ENCODE measurements around the gene RASA1. TPM values are rescaled to one million over a fixed set of nuclear protein-coding genes. Genes with fewer than 3 reads are reported as not detected.

Gene RASA1
- total RNA-seq, 1 donor, result 12.0 TPM

- H3K4me3 ChIP-seq (ENCODE audit: low read length), result no peak overlapping the region
- H3K9me3 ChIP-seq (ENCODE audit: low read depth, low read length), result no peaks in the 10 kb centered on the region
- no peaks in the 10 kb centered on the region for H3K27me3 ChIP-seq (ENCODE audit: insufficient read depth, low read length)
- peaks cover 9% of the 10 kb centered on the region for H3K4me1 ChIP-seq (ENCODE audit: insufficient read depth, low read length)
Measured at GRCh38 chr5:87311405-87312279, 44.0 kb downstream of the RASA1 start.

GRCh38 chr5:87313216-87313615 is 45.5 kb downstream of the RASA1 start:
- Histone ChIP-seq H3K27me3 (ENCODE audit: insufficient read depth, low read length) (no peaks in the 10 kb centered on the region), H3K4me3 (ENCODE audit: low read length) (no peak overlapping the region), H3K9me3 (ENCODE audit: low read depth, low read length) (no peaks in the 10 kb centered on the region), H3K4me1 (ENCODE audit: insufficient read depth, low read length) (peaks cover 3% of the 10 kb centered on the region)

GRCh38 chr5:87319469-87319868 is 51.8 kb downstream of the RASA1 start:
- Histone ChIP-seq H3K9me3 (ENCODE audit: low read depth, low read length) (no peaks in the 10 kb centered on the region), H3K27me3 (ENCODE audit: insufficient read depth, low read length) (no peaks in the 10 kb centered on the region)

GRCh38 chr5:87321605-87322004 is 53.9 kb downstream of the RASA1 start:
- Histone ChIP-seq H3K9me3 (ENCODE audit: low read depth, low read length) (no peaks in the 10 kb centered on the region), H3K4me1 (ENCODE audit: insufficient read depth, low read length) (peaks cover 7% of the 10 kb centered on the region)

More at GRCh38 chr5:87319469-87319868, 51.8 kb downstream of the RASA1 start:
- no peak overlapping the region for H3K4me3 ChIP-seq (ENCODE audit: low read length)
- peaks cover 7% of the 10 kb centered on the region for H3K4me1 ChIP-seq (ENCODE audit: insufficient read depth, low read length)

GRCh38 chr5:87322381-87322780 is 54.7 kb downstream of the RASA1 start:
- H3K4me3 ChIP-seq (ENCODE audit: low read length), result no peak overlapping the region
- H3K4me1 ChIP-seq (ENCODE audit: insufficient read depth, low read length), result peaks cover 7% of the 10 kb centered on the region
- no peaks in the 10 kb centered on the region for H3K9me3 ChIP-seq (ENCODE audit: low read depth, low read length)
- H3K27me3 ChIP-seq (ENCODE audit: insufficient read depth, low read length), result no peaks in the 10 kb centered on the region

More at GRCh38 chr5:87321605-87322004, 53.9 kb downstream of the RASA1 start:
- no peaks in the 10 kb centered on the region for H3K27me3 ChIP-seq (ENCODE audit: insufficient read depth, low read length)
- no peak overlapping the region for H3K4me3 ChIP-seq (ENCODE audit: low read length)

- no peak overlapping the region for H3K4me3 ChIP-seq (ENCODE audit: low read length)
- no peaks in the 10 kb centered on the region for H3K9me3 ChIP-seq (ENCODE audit: low read depth, low read length)
- no peaks in the 10 kb centered on the region for H3K27me3 ChIP-seq (ENCODE audit: insufficient read depth, low read length)
- H3K4me1 ChIP-seq (ENCODE audit: insufficient read depth, low read length), result no peaks in the 10 kb centered on the region
Measured at GRCh38 chr5:87327998-87328397, 60.3 kb downstream of the RASA1 start.

- no peak overlapping the region for H3K4me3 ChIP-seq (ENCODE audit: low read length)
- no peaks in the 10 kb centered on the region for H3K4me1 ChIP-seq (ENCODE audit: insufficient read depth, low read length)
- H3K27me3 ChIP-seq (ENCODE audit: insufficient read depth, low read length), result no peaks in the 10 kb centered on the region
- no peaks in the 10 kb centered on the region for H3K9me3 ChIP-seq (ENCODE audit: low read depth, low read length)
Measured at GRCh38 chr5:87329114-87329513, 61.4 kb downstream of the RASA1 start.

GRCh38 chr5:87339986-87340385 is 72.3 kb downstream of the RASA1 start:
- Histone ChIP-seq H3K27me3 (ENCODE audit: insufficient read depth, low read length) (no peaks in the 10 kb centered on the region), H3K9me3 (ENCODE audit: low read depth, low read length) (no peaks in the 10 kb centered on the region), H3K4me3 (ENCODE audit: low read length) (no peak overlapping the region), H3K4me1 (ENCODE audit: insufficient read depth, low read length) (peaks cover under 1% of the 10 kb centered on the region)

GRCh38 chr5:87340716-87341115 is 73.0 kb downstream of the RASA1 start:
- Histone ChIP-seq H3K27me3 (ENCODE audit: insufficient read depth, low read length) (no peaks in the 10 kb centered on the region), H3K4me1 (ENCODE audit: insufficient read depth, low read length) (no peaks in the 10 kb centered on the region), H3K4me3 (ENCODE audit: low read length) (no peak overlapping the region), H3K9me3 (ENCODE audit: low read depth, low read length) (no peaks in the 10 kb centered on the region)

GRCh38 chr5:87347272-87347671 is 79.6 kb downstream of the RASA1 start:
- Histone ChIP-seq H3K27me3 (ENCODE audit: insufficient read depth, low read length) (no peaks in the 10 kb centered on the region), H3K4me1 (ENCODE audit: insufficient read depth, low read length) (no peaks in the 10 kb centered on the region), H3K4me3 (ENCODE audit: low read length) (no peak overlapping the region), H3K9me3 (ENCODE audit: low read depth, low read length) (no peaks in the 10 kb centered on the region)

GRCh38 chr5:87347841-87348240 is 80.2 kb downstream of the RASA1 start:
- H3K27me3 ChIP-seq (ENCODE audit: insufficient read depth, low read length), result no peaks in the 10 kb centered on the region
- no peaks in the 10 kb centered on the region for H3K9me3 ChIP-seq (ENCODE audit: low read depth, low read length)
- H3K4me1 ChIP-seq (ENCODE audit: insufficient read depth, low read length), result no peaks in the 10 kb centered on the region
- no peak overlapping the region for H3K4me3 ChIP-seq (ENCODE audit: low read length)

GRCh38 chr5:87354496-87354895 is 86.8 kb downstream of the RASA1 start:
- H3K4me3 ChIP-seq (ENCODE audit: low read length), result no peak overlapping the region
- H3K9me3 ChIP-seq (ENCODE audit: low read depth, low read length), result no peaks in the 10 kb centered on the region
- H3K4me1 ChIP-seq (ENCODE audit: insufficient read depth, low read length), result no peaks in the 10 kb centered on the region
- H3K27me3 ChIP-seq (ENCODE audit: insufficient read depth, low read length), result no peaks in the 10 kb centered on the region

GRCh38 chr5:87359106-87359505 is 91.4 kb downstream of the RASA1 start:
- no peak overlapping the region for H3K4me3 ChIP-seq (ENCODE audit: low read length)
- peaks cover 4% of the 10 kb centered on the region for H3K4me1 ChIP-seq (ENCODE audit: insufficient read depth, low read length)
- H3K9me3 ChIP-seq (ENCODE audit: low read depth, low read length), result no peaks in the 10 kb centered on the region
- H3K27me3 ChIP-seq (ENCODE audit: insufficient read depth, low read length), result no peaks in the 10 kb centered on the region

- Histone ChIP-seq H3K4me1 (ENCODE audit: insufficient read depth, low read length) (peaks cover 4% of the 10 kb centered on the region), H3K27me3 (ENCODE audit: insufficient read depth, low read length) (no peaks in the 10 kb centered on the region), H3K4me3 (ENCODE audit: low read length) (no peak overlapping the region), H3K9me3 (ENCODE audit: low read depth, low read length) (no peaks in the 10 kb centered on the region)
Measured at GRCh38 chr5:87360132-87360531, 92.4 kb downstream of the RASA1 start.

- Histone ChIP-seq H3K27me3 (ENCODE audit: insufficient read depth, low read length) (no peaks in the 10 kb centered on the region), H3K4me1 (ENCODE audit: insufficient read depth, low read length) (peaks cover 4% of the 10 kb centered on the region), H3K9me3 (ENCODE audit: low read depth, low read length) (no peaks in the 10 kb centered on the region), H3K4me3 (ENCODE audit: low read length) (no peak overlapping the region)
Measured at GRCh38 chr5:87361031-87361445, 93.4 kb downstream of the RASA1 start.

Measured in mononuclear cell (primary cell).